ENCODE results near the gene ADORA1. TPM values are rescaled to one million over a fixed set of nuclear protein-coding genes. Genes with fewer than 3 reads are reported as not detected.

Gene ADORA1
- total RNA-seq, 2 experiments from 2014 or later = not detected

- H3K36me3 Mint-ChIP-seq (ENCODE audit: low read depth) = no peaks in the 10 kb centered on the region
- no peaks in the 10 kb centered on the region for H3K9me3 Mint-ChIP-seq
- ChIA-PET POLR2A (no interaction called here), CTCF (interaction anchor here (1.0 kb wide), 1 partner anchor 82 kb away, joined by 3 read pairs; no protein-coding TSS in a partner anchor)
- H3K27me3 Mint-ChIP-seq = no peaks in the 10 kb centered on the region
- no peak overlapping the region for H3K27ac Mint-ChIP-seq
- H3K4me3 Mint-ChIP-seq = no peak overlapping the region
- no peak for DNase-seq
- no peaks in the 10 kb centered on the region for H3K4me1 Mint-ChIP-seq
Observed at GRCh38 chr1:203143641-203144040, 16.1 kb downstream of the ADORA1 start.

- H3K36me3 Mint-ChIP-seq (ENCODE audit: low read depth) = no peaks in the 10 kb centered on the region
- H3K27ac Mint-ChIP-seq = no peak overlapping the region
- CTCF ChIA-PET = no interaction called here
- H3K4me1 Mint-ChIP-seq = no peaks in the 10 kb centered on the region
- no peaks in the 10 kb centered on the region for H3K9me3 Mint-ChIP-seq
- DNase-seq = no peak
- POLR2A ChIA-PET = no interaction called here
- no peaks in the 10 kb centered on the region for H3K27me3 Mint-ChIP-seq
- no peak overlapping the region for H3K4me3 Mint-ChIP-seq
Observed at GRCh38 chr1:203144661-203145060, 17.1 kb downstream of the ADORA1 start.

- POLR2A ChIA-PET = no interaction called here
- Mint-ChIP-seq H3K9me3 (no peaks in the 10 kb centered on the region), H3K4me3 (no peak overlapping the region), H3K27ac (no peak overlapping the region), H3K27me3 (no peaks in the 10 kb centered on the region), H3K4me1 (no peaks in the 10 kb centered on the region), H3K36me3 (ENCODE audit: low read depth) (no peaks in the 10 kb centered on the region)
- CTCF ChIA-PET = no interaction called here
- DNase-seq = no peak
Observed at GRCh38 chr1:203145321-203146041, 18.0 kb downstream of the ADORA1 start.

DNA sequence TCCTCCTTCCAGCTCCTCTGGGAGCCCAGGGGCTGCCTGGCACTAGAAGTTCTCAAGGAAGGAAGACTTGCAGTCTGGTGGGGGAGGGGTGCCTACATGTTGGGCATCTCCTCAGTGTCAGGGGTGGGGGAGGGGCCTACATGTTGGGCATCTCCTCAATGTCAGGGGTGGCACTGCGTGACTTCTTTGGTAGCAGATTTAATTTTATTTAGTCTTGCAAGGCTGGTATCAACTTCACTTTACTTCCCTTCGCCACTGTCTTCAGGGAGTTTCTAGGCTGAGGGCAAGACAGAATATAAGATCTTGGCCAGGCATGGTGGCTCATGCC lies 18.5 kb downstream of the ADORA1 start:
- Mint-ChIP-seq H3K4me3 (no peak overlapping the region), H3K4me1 (no peaks in the 10 kb centered on the region), H3K36me3 (ENCODE audit: low read depth) (no peaks in the 10 kb centered on the region), H3K27me3 (no peaks in the 10 kb centered on the region), H3K9me3 (no peaks in the 10 kb centered on the region), H3K27ac (no peak overlapping the region)
- POLR2A ChIA-PET = no interaction called here
- CTCF ChIA-PET = interaction anchor here (0.6 kb wide), 1 partner anchor 1968 kb away, joined by 5 read pairs; no protein-coding TSS in a partner anchor
- DNase-seq = no peak

DNA sequence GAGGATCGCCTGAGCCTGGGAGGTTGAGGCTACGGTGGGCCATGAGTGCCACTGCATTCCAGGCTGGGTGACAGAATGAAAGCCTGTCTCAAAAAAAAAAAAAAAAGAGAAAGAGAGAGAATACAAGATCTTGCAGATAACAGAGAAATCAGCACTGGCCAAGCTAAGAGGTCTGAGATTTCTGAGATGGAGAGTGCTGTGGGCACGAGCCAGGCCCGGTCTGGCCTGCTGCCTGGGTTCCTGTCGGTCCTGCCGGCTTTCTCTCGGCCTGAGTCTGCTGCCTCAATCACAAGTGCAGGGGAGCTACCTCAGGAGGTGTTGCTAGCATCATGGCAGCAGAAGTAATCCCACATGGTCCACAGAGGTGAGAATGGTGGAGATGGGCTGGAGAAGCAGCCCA lies 19.0 kb downstream of the ADORA1 start:
- Mint-ChIP-seq H3K4me3 (no peak overlapping the region), H3K27me3 (no peaks in the 10 kb centered on the region), H3K4me1 (no peaks in the 10 kb centered on the region), H3K27ac (no peak overlapping the region), H3K9me3 (no peaks in the 10 kb centered on the region), H3K36me3 (ENCODE audit: low read depth) (no peaks in the 10 kb centered on the region)
- DNase-seq = no peak
- CTCF ChIA-PET = interaction anchor here (0.6 to 0.7 kb wide), 2 partner anchors 16 to 1969 kb away, joined by 3 to 5 read pairs; no protein-coding TSS in a partner anchor
- POLR2A ChIA-PET = no interaction called here

DNA sequence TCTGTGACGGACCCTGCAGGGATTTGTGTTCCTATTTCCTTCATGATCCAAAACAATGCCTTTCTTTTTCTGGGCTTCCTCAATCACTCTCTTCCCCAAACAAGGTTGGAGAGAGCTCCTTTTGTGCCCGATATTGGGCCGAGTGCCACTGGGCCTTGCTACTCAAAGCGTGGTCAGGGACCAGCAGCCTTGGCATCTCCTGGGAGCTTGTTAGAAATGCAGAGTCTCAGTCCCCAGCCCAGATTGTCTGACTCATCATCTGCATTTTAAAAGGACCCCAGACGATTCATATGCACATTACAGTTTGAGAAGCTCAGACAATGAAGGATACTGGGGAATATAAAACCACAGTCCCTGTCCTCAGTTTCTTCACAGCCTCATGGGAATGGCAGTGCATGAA lies 19.9 kb downstream of the ADORA1 start:
- ChIA-PET CTCF (interaction anchor here (0.6 to 1.4 kb wide), 8 partner anchors 11 to 268 kb away, joined by 3 to 5 read pairs (median 3); no protein-coding TSS in a partner anchor), POLR2A (no interaction called here)
- DNase-seq = no peak
- Mint-ChIP-seq H3K4me3 (no peak overlapping the region), H3K27me3 (no peaks in the 10 kb centered on the region), H3K36me3 (ENCODE audit: low read depth) (no peaks in the 10 kb centered on the region), H3K27ac (no peak overlapping the region), H3K4me1 (no peaks in the 10 kb centered on the region), H3K9me3 (no peaks in the 10 kb centered on the region)

DNA sequence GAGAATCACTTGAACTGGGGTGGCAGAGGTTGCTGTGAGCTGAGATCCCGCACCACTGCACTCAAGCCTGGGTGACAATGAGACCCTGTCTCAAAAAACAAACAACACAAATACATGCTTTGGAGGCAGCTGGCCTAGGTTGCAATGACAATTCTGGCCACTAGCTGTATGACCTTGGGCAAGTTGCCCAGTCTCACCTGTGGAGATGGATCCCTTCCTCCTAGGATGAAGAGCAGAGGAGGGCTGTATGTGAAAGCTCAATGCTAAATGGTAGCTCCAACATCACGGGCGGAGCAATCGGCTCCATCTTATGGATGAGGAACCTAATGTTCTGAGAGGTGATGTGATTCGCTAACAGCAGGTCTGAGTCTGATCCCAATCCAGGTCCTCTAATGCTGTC lies 20.6 kb downstream of the ADORA1 start:
- ChIA-PET POLR2A (no interaction called here), CTCF (interaction anchor here (0.7 to 2.0 kb wide), 7 partner anchors 12 to 267 kb away, joined by 3 to 7 read pairs (median 3); no protein-coding TSS in a partner anchor)
- no peak for DNase-seq
- H3K4me1 Mint-ChIP-seq = no peaks in the 10 kb centered on the region
- no peaks in the 10 kb centered on the region for H3K9me3 Mint-ChIP-seq
- H3K4me3 Mint-ChIP-seq = no peak overlapping the region
- no peaks in the 10 kb centered on the region for H3K27me3 Mint-ChIP-seq
- no peaks in the 10 kb centered on the region for H3K36me3 Mint-ChIP-seq (ENCODE audit: low read depth)
- H3K27ac Mint-ChIP-seq = no peak overlapping the region

GRCh38 chr1:203148579-203148978 lies 21.1 kb downstream of the ADORA1 start:
- POLR2A ChIA-PET = no interaction called here

GRCh38 chr1:203149188-203149840 lies 21.8 kb downstream of the ADORA1 start:
- Mint-ChIP-seq H3K4me3 (no peak overlapping the region), H3K27ac (no peak overlapping the region), H3K36me3 (ENCODE audit: low read depth) (no peaks in the 10 kb centered on the region), H3K4me1 (no peaks in the 10 kb centered on the region), H3K9me3 (no peaks in the 10 kb centered on the region), H3K27me3 (no peaks in the 10 kb centered on the region)
- DNase-seq = no peak
- CTCF ChIA-PET = interaction anchor here (0.6 to 2.0 kb wide), 4 partner anchors 11 to 1022 kb away, joined by 3 to 7 read pairs (median 4); no protein-coding TSS in a partner anchor
- POLR2A ChIA-PET = no interaction called here

More at GRCh38 chr1:203148579-203148978, 21.1 kb downstream of the ADORA1 start:
- DNase-seq = no peak
- Mint-ChIP-seq H3K27ac (no peak overlapping the region), H3K36me3 (ENCODE audit: low read depth) (no peaks in the 10 kb centered on the region), H3K9me3 (no peaks in the 10 kb centered on the region), H3K4me3 (no peak overlapping the region), H3K27me3 (no peaks in the 10 kb centered on the region), H3K4me1 (no peaks in the 10 kb centered on the region)
- CTCF ChIA-PET = interaction anchor here (0.6 to 2.0 kb wide), 4 partner anchors 15 to 1023 kb away, joined by 3 to 7 read pairs (median 4); no protein-coding TSS in a partner anchor

DNA sequence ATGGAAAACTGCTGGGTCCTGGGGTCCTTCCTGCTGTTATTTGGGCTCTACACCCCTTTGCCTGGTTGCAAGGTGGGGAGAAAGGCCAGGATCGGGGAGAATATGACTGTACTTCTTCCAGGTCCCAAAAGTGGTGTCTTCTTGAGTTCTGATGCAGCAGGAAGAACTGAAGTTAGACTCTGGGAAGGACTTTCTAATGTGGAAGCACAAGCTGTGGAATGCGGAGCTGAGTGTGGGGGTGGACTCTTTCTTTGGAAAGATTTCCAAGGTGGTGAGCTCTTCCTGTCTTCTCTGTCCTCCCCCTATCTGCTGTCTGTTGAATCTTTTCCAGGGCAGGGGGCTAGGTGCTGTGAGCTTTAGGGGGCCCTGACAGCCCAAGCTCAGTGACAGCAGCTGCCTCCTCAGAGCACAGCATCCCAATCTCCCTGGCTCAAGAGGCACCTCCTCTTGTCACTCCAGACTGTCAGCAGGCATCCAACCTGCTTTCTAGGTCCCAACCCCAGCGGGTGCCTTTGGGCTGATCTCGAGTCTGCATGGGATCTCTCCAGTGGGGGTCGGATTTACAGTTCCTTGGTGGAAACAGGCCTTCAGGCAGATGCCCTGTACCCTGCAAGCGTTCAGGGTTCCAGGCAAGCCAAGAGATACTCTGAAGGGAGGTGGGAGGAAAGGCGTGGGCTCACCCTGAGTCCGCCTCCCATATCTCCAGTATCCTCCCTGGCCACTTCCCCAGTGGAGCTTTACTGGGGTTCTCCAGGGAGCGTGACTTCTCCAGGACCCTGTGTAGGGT lies 23.2 kb downstream of the ADORA1 start:
- no peaks in the 10 kb centered on the region for H3K4me1 Mint-ChIP-seq
- H3K27me3 Mint-ChIP-seq = no peaks in the 10 kb centered on the region
- DNase-seq = no peak
- H3K4me3 Mint-ChIP-seq = no peak overlapping the region
- CTCF ChIA-PET = interaction anchor here (1.1 to 1.4 kb wide), 3 partner anchors 34 to 111 kb away, joined by 3 to 5 read pairs (median 4); no protein-coding TSS in a partner anchor
- POLR2A ChIA-PET = no interaction called here
- no peaks in the 10 kb centered on the region for H3K9me3 Mint-ChIP-seq
- H3K27ac Mint-ChIP-seq = no peak overlapping the region
- no peaks in the 10 kb centered on the region for H3K36me3 Mint-ChIP-seq (ENCODE audit: low read depth)

DNA sequence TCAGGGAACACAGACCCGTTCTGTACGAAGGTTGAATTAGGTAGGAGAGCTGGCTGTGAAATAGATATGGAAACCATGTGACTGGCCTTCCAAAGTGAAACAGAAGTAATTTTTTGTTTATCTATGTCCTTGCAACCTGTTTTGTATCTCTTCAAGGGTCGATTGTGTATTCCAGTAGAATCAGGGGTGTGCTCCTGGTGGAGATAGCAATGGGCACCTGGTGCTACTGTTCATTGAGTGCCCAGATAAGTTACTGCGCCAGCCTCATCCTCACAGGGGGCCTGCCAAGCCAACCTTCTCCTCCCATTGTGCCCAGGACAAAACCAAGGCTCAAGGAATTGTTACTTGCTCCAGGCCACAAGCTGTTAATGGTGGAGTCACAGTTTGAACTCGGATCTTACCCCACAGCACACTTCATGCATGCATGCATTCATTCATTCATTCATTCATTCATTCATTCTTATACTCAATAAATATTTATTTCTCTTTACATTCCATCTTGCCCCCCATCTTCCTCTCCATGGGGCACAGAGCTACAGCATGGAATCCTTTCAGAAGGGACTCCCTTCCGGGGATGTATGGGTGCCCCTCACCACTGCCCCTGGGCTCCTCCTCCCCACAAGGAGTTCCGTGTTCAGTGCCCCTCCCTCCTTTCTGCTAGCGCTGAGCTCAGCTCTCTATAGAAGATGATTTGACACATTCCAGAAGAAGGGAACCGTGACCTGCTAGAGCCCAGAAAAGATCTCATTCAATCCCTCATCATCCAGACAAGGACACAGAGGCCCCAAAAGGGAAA lies 24.0 kb downstream of the ADORA1 start:
- Mint-ChIP-seq H3K36me3 (ENCODE audit: low read depth) (no peaks in the 10 kb centered on the region), H3K9me3 (no peaks in the 10 kb centered on the region), H3K27me3 (peaks cover 3% of the 10 kb centered on the region), H3K27ac (no peak overlapping the region), H3K4me1 (no peaks in the 10 kb centered on the region), H3K4me3 (no peak overlapping the region)
- DNase-seq = no peak
- POLR2A ChIA-PET = no interaction called here
- CTCF ChIA-PET = interaction anchor here (1.1 to 1.4 kb wide), 4 partner anchors 20 to 112 kb away, joined by 3 to 5 read pairs (median 4); no protein-coding TSS in a partner anchor

Data from activated CD4-positive, alpha-beta T cell treated with anti-CD3 and anti-CD28 coated beads, Interleukin-2, amount 10 ng/mL, durations not matched to agents 7 days and 5 days (primary cell).